Measurements from ENCODE around the gene CYTH4.

The CYTH4 gene

DNA sequence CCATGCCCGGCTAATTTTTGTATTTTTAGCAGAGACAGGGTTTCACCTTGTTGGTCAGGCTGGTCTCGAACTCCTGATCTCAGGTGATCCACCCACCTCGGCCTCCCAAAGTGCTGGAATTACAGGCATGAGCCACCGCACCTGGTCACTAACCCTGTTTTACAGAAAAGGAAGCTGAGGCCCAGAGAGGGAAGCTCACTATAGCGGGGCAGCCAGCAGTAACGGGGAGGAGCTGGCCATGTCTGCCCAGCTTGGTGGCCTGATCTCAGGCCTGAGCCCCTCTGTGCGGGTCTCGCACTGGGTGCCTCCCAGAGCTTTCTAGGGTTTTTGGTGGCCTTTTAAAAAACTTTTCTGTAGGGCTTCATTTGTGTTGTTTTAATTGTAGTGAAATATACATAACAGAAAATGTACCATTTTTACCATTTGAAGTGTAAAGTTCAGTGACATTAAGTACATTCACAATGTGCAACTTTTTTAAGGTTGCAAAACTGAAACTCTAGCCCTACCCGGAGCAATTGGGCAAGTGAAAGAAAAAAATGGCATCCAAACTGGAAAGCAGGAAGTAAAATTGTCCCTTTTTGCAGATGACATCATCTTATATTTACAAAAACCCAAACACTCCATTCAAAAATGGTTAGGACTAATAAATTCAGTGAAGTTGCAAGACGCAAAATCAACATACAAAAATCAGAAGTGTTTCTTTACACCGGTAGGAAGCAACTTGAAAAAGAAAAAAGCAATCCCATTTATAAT, 14.5 kb upstream of the CYTH4 start:
- TF ChIP-seq, protein P1, sequence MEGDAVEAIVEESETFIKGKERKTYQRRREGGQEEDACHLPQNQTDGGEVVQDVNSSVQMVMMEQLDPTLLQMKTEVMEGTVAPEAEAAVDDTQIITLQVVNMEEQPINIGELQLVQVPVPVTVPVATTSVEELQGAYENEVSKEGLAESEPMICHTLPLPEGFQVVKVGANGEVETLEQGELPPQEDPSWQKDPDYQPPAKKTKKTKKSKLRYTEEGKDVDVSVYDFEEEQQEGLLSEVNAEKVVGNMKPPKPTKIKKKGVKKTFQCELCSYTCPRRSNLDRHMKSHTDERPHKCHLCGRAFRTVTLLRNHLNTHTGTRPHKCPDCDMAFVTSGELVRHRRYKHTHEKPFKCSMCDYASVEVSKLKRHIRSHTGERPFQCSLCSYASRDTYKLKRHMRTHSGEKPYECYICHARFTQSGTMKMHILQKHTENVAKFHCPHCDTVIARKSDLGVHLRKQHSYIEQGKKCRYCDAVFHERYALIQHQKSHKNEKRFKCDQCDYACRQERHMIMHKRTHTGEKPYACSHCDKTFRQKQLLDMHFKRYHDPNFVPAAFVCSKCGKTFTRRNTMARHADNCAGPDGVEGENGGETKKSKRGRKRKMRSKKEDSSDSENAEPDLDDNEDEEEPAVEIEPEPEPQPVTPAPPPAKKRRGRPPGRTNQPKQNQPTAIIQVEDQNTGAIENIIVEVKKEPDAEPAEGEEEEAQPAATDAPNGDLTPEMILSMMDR (conservative IDR thresholded peaks at IDR 0.05), result no peak
- peak overlapping the region; percentile 39; the same call in 1 of the 2 replicates for H3K27ac ChIP-seq

DNA sequence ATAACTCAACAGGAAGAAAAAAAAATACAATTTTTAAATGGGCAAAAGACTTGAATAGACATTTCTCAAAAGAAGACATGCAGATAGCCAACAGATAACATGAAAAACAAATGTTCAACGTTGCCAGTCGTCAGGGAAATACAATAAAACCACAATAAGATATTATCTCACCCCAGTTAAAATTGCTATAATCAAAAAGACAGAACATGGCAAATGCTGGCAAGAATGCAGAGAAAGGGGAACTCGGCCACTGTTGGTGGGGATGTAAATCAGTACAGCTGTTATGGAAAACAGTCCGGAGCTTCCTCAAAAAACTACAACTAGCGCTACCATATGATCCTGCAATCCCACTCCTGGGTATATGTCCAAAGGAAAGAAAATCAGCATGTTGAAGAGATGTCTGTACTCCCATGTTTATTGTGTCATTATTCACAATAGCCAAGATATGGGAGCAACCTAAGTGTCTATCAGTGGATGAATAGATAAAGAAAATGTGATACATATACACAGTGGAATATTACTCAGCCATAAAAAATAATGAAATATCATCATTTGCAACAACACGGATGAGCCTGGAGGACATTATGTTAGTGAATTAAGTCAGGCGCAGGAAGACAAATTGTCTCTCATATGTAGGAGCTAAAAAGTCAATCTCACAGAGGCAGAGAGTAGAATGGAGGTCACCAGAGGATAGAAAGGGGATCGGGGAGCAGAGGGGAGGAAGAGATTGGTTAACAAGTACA, 12.2 kb upstream of the CYTH4 start:
- TF ChIP-seq, protein P1 (conservative IDR thresholded peaks at IDR 0.05), result no peak
- H3K27ac ChIP-seq, result peak overlapping the region; percentile 43; the same call in 1 of the 2 replicates

DNA sequence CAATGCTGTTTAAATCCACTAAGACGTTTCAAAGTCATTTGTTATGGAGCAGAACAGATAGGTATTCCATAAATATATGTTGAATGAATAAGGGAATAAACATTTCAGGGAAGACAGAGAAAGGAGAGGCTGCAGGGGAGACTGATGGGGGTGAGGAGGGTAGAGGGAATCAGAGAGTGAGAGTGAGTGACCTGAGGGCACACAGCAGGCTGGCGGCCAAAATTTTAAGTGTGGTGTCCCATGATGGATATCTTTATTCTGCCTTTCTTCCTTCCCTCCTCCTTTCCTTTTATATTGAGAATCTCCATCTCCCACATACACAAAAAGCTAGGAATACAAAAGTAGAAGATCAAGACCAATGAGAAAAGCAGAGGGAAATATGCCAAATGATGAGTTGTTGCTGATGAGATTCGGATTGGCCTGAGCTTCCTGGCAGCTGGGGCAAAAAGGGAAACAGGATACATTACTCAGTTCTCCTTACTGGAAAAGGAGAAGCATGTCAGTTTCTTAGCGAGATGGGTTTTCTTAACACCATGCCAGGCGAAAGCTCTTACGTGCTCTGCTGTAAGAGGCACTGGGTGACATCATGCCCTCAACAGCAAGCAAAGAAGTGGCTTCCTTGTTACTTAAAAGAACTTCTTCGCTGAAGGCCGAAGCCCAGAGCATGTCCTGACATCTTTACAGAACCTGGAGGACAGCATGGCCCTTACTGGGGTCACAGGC, 11.2 kb upstream of the CYTH4 start:
- no peak overlapping the region for H3K27ac ChIP-seq
- TF ChIP-seq, protein P1 (conservative IDR thresholded peaks at IDR 0.05), result no peak

DNA sequence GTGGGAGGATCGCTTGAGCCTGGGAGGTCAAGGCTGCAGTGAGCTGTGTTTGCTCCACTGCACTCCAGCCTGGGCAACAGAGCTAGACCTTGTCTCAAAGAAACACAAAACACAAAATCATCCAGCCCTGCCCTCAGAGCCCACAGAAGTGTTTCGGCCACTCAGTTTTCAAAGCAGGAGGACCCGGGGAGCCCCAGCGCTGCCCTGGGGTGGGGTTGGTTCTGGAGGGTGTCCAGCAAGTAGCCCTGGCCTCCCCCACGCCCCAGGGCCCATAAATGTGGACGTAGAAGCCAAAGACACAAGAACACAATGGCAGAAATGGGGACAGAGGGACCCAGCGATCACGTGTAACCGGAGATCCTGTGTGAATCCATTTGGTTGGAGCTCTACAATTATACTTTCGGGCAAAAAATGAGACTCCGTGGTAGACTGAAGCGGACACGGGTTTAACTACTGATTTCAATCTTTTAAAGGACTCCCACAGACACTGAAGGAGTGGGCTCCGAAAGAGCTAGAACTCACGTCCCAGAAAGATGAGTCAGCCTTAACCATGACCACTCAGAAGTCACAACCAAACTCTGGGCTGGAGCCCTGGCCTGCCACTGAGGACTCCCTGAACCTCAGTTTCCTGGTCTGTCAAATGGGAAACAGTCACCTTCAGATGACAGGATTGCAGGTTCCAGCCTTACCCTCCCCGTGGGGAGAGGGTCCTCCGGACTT, 9.0 kb upstream of the CYTH4 start:
- H3K27ac ChIP-seq, result no peak overlapping the region
- TF ChIP-seq, protein P1 (conservative IDR thresholded peaks at IDR 0.05), result no peak

DNA sequence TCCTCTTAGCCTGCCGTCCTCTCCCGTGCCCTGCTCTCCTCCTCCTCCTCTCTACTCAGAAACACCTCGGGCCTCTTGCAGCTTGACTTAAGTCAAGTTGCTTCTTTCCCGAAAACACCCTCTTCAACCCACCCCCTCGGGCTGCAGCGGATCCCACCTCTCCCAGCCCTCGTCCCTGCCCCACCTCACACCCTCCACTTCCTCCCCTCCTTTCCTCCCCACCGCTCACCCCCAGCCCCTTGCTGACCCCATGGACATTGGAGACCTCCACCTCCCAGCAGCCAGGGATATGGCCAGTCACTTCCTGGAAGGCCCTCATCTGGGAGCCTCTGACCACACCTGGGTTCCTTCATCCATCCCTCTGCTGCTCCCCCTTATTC, 8.5 kb upstream of the CYTH4 start:
- TF ChIP-seq, protein P1 (conservative IDR thresholded peaks at IDR 0.05), result no peak
- no peak overlapping the region for H3K27ac ChIP-seq

DNA sequence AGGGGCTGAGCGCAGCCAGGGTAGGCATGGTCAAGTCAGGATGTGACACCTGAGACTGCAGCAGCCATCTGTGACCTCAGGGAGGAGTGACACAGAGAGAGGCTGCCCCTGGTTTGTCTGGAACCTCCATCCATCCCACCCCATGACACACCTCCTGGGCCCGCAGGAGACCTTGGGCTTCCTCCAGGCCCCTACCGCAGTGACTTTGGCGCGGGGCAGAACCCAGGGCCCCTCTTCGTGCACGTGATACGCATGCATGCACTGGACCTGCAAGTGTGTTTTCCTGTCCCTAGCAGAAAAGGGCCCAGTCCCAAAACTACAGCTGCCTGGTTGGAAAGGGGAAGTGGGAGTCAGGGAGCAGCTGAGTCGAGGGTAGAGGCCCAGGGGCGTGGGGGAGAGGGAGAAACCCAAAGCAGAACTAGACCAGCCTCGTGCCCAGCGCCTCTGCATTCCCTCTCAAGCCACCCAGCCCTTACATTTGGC, 7.9 kb upstream of the CYTH4 start:
- H3K27ac ChIP-seq, result no peak overlapping the region
- TF ChIP-seq, protein P1 (conservative IDR thresholded peaks at IDR 0.05), result no peak
